GM04504 (cell line): ENCODE results near the gene KIF18B.
A peak's percentile ranks its signal among the peaks of the same experiment; 100 is the strongest.

Source experiments
- DNase-seq: peaks from one replicate; pipeline ENCODE4 v3.0.0-alpha.2; 2012; ENCODE audit warnings: low read depth

KIF18B gene

GRCh38 chr17:44919411-44919810 is 28.2 kb downstream of the KIF18B start:
- no peak for DNase-seq

- no peak for DNase-seq
Observed at GRCh38 chr17:44918006-44918405, 29.6 kb downstream of the KIF18B start.

GRCh38 chr17:44917456-44917855 is 30.1 kb downstream of the KIF18B start:
- no peak for DNase-seq

- no peak for DNase-seq
Observed at GRCh38 chr17:44916781-44917241, 30.8 kb downstream of the KIF18B start.

- no peak for DNase-seq
Observed at GRCh38 chr17:44915862-44916780, 31.5 kb downstream of the KIF18B start.

GRCh38 chr17:44915321-44915726 is 32.2 kb downstream of the KIF18B start, which contains the start of gene GFAP:
TSS of gene GFAP (minus strand) at chr17:44915500. CDS start at chr17:44915486, 14 bp downstream.
- DNase-seq = no peak

GRCh38 chr17:44914698-44915271 is 32.8 kb downstream of the KIF18B start:
- DNase-seq = no peak

- no peak for DNase-seq
Observed at GRCh38 chr17:44914148-44914547, 33.4 kb downstream of the KIF18B start.

- DNase-seq = no peak
Observed at GRCh38 chr17:44913676-44914075, 33.9 kb downstream of the KIF18B start.

- no peak for DNase-seq
Observed at GRCh38 chr17:44912763-44913544, 34.6 kb downstream of the KIF18B start.

- DNase-seq = no peak
Observed at GRCh38 chr17:44911133-44912001, 36.2 kb downstream of the KIF18B start.

GRCh38 chr17:44910231-44911106 is 37.1 kb downstream of the KIF18B start:
- DNase-seq = no peak

- DNase-seq = peak; percentile 62
Observed at GRCh38 chr17:44909681-44910144, 37.9 kb downstream of the KIF18B start.

GRCh38 chr17:44908761-44909326 is 38.7 kb downstream of the KIF18B start:
- no peak for DNase-seq

- DNase-seq = no peak
Observed at GRCh38 chr17:44907729-44908470, 39.7 kb downstream of the KIF18B start.

- DNase-seq = no peak
Observed at GRCh38 chr17:44906763-44907728, 40.5 kb downstream of the KIF18B start.

- peak; percentile 90 for DNase-seq
Observed at GRCh38 chr17:44906010-44906646, 41.4 kb downstream of the KIF18B start.
